Panc1 (cell line): ENCODE measurements around the gene TEKT3. TPM values are rescaled to one million over a fixed set of nuclear protein-coding genes. Genes with fewer than 3 reads are reported as not detected.

Experiments
- ATAC-seq: fragments of 200-7000 bp; cut with Tn5 transposase; 2 replicates; pipeline ENCODE4 v1.9.1; 2020; ENCODE audit warnings: mild to moderate bottlenecking, moderate library complexity
- BruUV-seq: library from RNA; stranded (reverse); fragments of 400-500 nt; replicated peaks from 2 replicates; lab custom pipeline; 2021; lab: Mats Ljungman, UMichigan
- CTCF ChIA-PET: fragments of 300-600 bp; sonication (Branson Sonifier 250); formaldehyde crosslinking; loops from one replicate; lab custom pipeline; 2022; ENCODE audit warnings: antibody characterized with exemption; lab: Charles Lee
- POLR2A ChIA-PET: fragments of 300-600 bp; sonication (Branson Sonifier 250); formaldehyde crosslinking; loops from one replicate; lab custom pipeline; 2022; ENCODE audit warnings: antibody characterized with exemption; lab: Charles Lee
- DNase-seq: peaks from one replicate; pipeline ENCODE4 v3.0.0-alpha.2; 2010; ENCODE audit warnings: low read depth, low spot score
- H3K27ac ChIP-seq: 2 replicates; pipeline ENCODE4 v1.5.1; 2011; ENCODE audit warnings: mild to moderate bottlenecking, low read length, inconsistent platforms
- H3K27me3 ChIP-seq: fragments of 200-500 bp; sonication (Bioruptor generic); 2 replicates; pipeline ENCODE4 v1.6.0; 2014; ENCODE audit warnings: low read length, inconsistent platforms; ENCODE audit not compliant: control insufficient read depth, insufficient read depth
- H3K36me3 ChIP-seq: fragments of 200-500 bp; sonication (Bioruptor generic); 2 replicates; pipeline ENCODE4 v1.5.1; 2014; ENCODE audit warnings: inconsistent platforms, mild to moderate bottlenecking, low read length, moderate library complexity; ENCODE audit not compliant: control insufficient read depth, insufficient read depth
- H3K4me1 ChIP-seq: 2 replicates; pipeline ENCODE4 v1.5.1; 2011; ENCODE audit warnings: inconsistent platforms, mild to moderate bottlenecking, low read length, moderate library complexity; ENCODE audit not compliant: control insufficient read depth, insufficient read depth
- H3K4me3 ChIP-seq, 2 experiments: 2 replicates each; pipeline ENCODE4 v1.5.1; 2011 to 2012; ENCODE audit warnings: low read depth in 2 of 2, low read length in 2 of 2, mild to moderate bottlenecking in 2 of 2, inconsistent platforms in 1 of 2, moderate library complexity in 1 of 2
- H3K9me3 ChIP-seq: fragments of 200-500 bp; sonication (Bioruptor generic); 2 replicates; pipeline ENCODE4 v1.5.1; 2014; ENCODE audit warnings: low read depth, mild to moderate bottlenecking, inconsistent platforms, low read length, moderate library complexity; ENCODE audit not compliant: control insufficient read depth, insufficient read depth
- POLR2AphosphoS5 ChIP-seq: IDR thresholded peaks from 2 replicates; pipeline ENCODE4 v1.6.1; 2012; ENCODE audit warnings: mild to moderate bottlenecking, low read depth, low read length, moderate library complexity
- SIN3A ChIP-seq: IDR thresholded peaks from 2 replicates; pipeline ENCODE4 v1.6.1; 2012; ENCODE audit warnings: low read depth, mild to moderate bottlenecking, low read length, moderate library complexity, borderline replicate concordance; ENCODE audit not compliant: insufficient read depth
- TCF7L2 ChIP-seq: IDR thresholded peaks from 2 replicates; pipeline ENCODE4 v1.6.1; 2011; ENCODE audit warnings: mild to moderate bottlenecking, low read depth, low read length, inconsistent platforms
- in situ Hi-C: cut with HindIII; loops from 2 replicates; pipeline ENCODE4 v1.10.0; 2016; ENCODE audit warnings: low sequenced_read_pairs, low pct_unique_long_range_greater_than_20kb
- intact Hi-C: fragments of 100-400 bp; cut with micrococcal nuclease; formaldehyde crosslinking; loops from one replicate; pipeline ENCODE4 v1.10.0; 2022; ENCODE audit not compliant: unreplicated experiment
- total RNA-seq: library from RNA; stranded (reverse); gene quantifications from one replicate; pipeline ENCODE4 v1.2.1, GENCODE V29; 2021; ENCODE audit not compliant: unreplicated experiment
- TF ChIP-seq, protein P1 (sequence below), 2 experiments: IDR thresholded peaks; 2 replicates each; pipeline ENCODE4 v1.6.1; 2011 to 2012; ENCODE audit warnings: low read depth in 2 of 2, control low read depth in 1 of 2, low read length in 1 of 2, mild to moderate bottlenecking in 1 of 2, moderate library complexity in 1 of 2; ENCODE audit not compliant: insufficient read depth in 1 of 2
- TF ChIP-seq, protein P2 (sequence below): fragments of 450-650 bp; IDR thresholded peaks from 2 replicates; pipeline ENCODE4 v1.5.1; 2017; ENCODE audit warnings: mild to moderate bottlenecking

TEKT3 gene
- total RNA-seq, 1 experiment from 2014 or later: not detected

DNA sequence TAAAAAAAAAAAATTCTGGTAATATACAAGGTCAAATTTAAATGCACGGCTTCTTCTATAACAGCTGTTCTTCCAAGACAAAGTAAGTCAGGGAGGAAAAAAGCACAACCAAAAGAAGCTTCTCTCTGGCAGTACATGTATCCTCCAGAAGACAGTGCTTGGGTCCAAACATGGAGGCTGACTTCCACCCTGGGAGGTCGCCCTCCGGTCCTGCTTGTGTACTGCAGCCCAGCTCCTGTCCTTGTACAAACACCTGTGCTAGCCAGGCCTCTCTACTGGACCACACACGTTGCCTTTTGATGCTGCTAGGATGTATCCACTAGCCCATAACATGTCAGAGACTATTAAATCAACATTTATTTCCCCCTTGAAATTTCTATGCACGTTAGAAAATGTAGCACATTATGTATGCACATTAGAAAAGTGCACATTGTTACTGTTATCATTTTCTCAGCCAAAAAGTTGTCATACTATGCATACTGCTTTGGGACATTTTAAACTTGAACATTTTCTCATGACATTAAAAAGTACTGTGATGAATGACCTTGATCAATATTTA is 21.9 kb downstream of the TEKT3 start:
- intact Hi-C loops: no loop called here
- TF ChIP-seq, protein P1, sequence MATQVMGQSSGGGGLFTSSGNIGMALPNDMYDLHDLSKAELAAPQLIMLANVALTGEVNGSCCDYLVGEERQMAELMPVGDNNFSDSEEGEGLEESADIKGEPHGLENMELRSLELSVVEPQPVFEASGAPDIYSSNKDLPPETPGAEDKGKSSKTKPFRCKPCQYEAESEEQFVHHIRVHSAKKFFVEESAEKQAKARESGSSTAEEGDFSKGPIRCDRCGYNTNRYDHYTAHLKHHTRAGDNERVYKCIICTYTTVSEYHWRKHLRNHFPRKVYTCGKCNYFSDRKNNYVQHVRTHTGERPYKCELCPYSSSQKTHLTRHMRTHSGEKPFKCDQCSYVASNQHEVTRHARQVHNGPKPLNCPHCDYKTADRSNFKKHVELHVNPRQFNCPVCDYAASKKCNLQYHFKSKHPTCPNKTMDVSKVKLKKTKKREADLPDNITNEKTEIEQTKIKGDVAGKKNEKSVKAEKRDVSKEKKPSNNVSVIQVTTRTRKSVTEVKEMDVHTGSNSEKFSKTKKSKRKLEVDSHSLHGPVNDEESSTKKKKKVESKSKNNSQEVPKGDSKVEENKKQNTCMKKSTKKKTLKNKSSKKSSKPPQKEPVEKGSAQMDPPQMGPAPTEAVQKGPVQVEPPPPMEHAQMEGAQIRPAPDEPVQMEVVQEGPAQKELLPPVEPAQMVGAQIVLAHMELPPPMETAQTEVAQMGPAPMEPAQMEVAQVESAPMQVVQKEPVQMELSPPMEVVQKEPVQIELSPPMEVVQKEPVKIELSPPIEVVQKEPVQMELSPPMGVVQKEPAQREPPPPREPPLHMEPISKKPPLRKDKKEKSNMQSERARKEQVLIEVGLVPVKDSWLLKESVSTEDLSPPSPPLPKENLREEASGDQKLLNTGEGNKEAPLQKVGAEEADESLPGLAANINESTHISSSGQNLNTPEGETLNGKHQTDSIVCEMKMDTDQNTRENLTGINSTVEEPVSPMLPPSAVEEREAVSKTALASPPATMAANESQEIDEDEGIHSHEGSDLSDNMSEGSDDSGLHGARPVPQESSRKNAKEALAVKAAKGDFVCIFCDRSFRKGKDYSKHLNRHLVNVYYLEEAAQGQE (IDR thresholded peaks at IDR 0.05; ENCODE audit: insufficient read depth in 1 of 2, low read depth in 2 of 2, low read length in 1 of 2): no peak
- TF ChIP-seq, protein P2, sequence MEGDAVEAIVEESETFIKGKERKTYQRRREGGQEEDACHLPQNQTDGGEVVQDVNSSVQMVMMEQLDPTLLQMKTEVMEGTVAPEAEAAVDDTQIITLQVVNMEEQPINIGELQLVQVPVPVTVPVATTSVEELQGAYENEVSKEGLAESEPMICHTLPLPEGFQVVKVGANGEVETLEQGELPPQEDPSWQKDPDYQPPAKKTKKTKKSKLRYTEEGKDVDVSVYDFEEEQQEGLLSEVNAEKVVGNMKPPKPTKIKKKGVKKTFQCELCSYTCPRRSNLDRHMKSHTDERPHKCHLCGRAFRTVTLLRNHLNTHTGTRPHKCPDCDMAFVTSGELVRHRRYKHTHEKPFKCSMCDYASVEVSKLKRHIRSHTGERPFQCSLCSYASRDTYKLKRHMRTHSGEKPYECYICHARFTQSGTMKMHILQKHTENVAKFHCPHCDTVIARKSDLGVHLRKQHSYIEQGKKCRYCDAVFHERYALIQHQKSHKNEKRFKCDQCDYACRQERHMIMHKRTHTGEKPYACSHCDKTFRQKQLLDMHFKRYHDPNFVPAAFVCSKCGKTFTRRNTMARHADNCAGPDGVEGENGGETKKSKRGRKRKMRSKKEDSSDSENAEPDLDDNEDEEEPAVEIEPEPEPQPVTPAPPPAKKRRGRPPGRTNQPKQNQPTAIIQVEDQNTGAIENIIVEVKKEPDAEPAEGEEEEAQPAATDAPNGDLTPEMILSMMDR: no peak
- TF ChIP-seq SIN3A (no peak), TCF7L2 (no peak), POLR2AphosphoS5 (no peak)
- ChIA-PET POLR2A (interaction anchor here (0.6 kb wide), 1 partner anchor 1361 kb away, joined by 3 read pairs; no protein-coding TSS in a partner anchor), CTCF (no interaction called here)
- Histone ChIP-seq H3K27ac (no peak overlapping the region), H3K4me1 (no peaks in the 10 kb centered on the region), H3K27me3 (peaks cover 5% of the 10 kb centered on the region; the same call in 1 of the 2 replicates), H3K36me3 (no peaks in the 10 kb centered on the region), H3K9me3 (no peaks in the 10 kb centered on the region), H3K4me3 (no peak overlapping the region)
- DNase-seq (no peak), ATAC-seq (no peak)
- in situ Hi-C loops: no loop called here
- no TSS peak for BruUV-seq

DNA sequence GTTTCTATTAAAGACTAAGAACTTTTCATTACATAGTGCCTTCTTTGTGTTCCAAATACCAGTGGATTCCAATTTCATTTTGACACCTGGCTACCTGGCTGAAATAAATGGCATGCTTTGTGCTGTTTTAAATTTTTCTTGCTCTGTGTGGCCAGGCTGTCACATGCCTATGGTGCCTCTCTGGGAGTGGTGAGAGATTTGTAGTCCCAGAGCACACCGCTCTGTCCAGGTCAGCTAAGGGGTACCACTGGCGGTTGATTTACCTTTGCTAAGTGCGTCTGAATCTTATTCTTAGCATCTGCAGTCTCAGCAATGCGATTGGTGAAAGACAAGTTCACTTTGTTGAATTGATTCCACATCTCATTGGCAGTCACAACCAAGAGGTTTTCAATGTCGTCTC is 29.4 kb downstream of the TEKT3 start:
- CTCF ChIA-PET: no interaction called here
- TF ChIP-seq, protein P2: no peak
- TF ChIP-seq POLR2AphosphoS5: no peak
- no peak for TF ChIP-seq TCF7L2
- TF ChIP-seq, protein P1 (IDR thresholded peaks at IDR 0.05; ENCODE audit: insufficient read depth in 1 of 2, low read depth in 2 of 2, low read length in 1 of 2): no peak
- no peak for TF ChIP-seq SIN3A

More for the DNA sequence above, 29.4 kb downstream of the TEKT3 start:
- no peaks in the 10 kb centered on the region for H3K36me3 ChIP-seq
- in situ Hi-C loops: no loop called here
- BruUV-seq: no TSS peak
- H3K27me3 ChIP-seq: peaks cover 2% of the 10 kb centered on the region; the same call in 1 of the 2 replicates
- intact Hi-C loops: no loop called here
- H3K9me3 ChIP-seq: no peaks in the 10 kb centered on the region
- DNase-seq (no peak), ATAC-seq (no peak)
- no peak overlapping the region for H3K4me3 ChIP-seq
- no peak overlapping the region for H3K27ac ChIP-seq
- POLR2A ChIA-PET: no interaction called here
- no peaks in the 10 kb centered on the region for H3K4me1 ChIP-seq
